GM18868 (cell line): Measurements from ENCODE around the gene CRYBB3.

ENCODE experiments used
- ATAC-seq: cut with Tn5 transposase; IDR thresholded peaks from one replicate; pipeline ENCODE4 v1.9.1; 2021; ENCODE audit warnings: mild to moderate bottlenecking, moderate library complexity; ENCODE audit not compliant: unreplicated experiment

The CRYBB3 gene

GRCh38 chr22:25199731-25200520 is at the start of gene CRYBB3:
Gene CRYBB3, plus strand, starts transcription at chr22:25199858. Its CDS starts 1,539 bp downstream, at chr22:25201397.
- no peak for ATAC-seq

GRCh38 chr22:25153961-25154666 is 45.5 kb upstream of the CRYBB3 start:
- ATAC-seq: no peak

- ATAC-seq: no peak
Observed at GRCh38 chr22:25154667-25154999, 45.0 kb upstream of the CRYBB3 start.

- ATAC-seq: no peak
Observed at GRCh38 chr22:25156736-25157135, 42.9 kb upstream of the CRYBB3 start.

GRCh38 chr22:25159028-25159427 is 40.6 kb upstream of the CRYBB3 start:
- ATAC-seq: no peak

- no peak for ATAC-seq
Observed at GRCh38 chr22:25160120-25160996, 39.3 kb upstream of the CRYBB3 start.

GRCh38 chr22:25161017-25161915 is 38.4 kb upstream of the CRYBB3 start:
- no peak for ATAC-seq

GRCh38 chr22:25161916-25162530 is 37.6 kb upstream of the CRYBB3 start:
- no peak for ATAC-seq

- ATAC-seq: no peak
Observed at GRCh38 chr22:25162561-25162960, 37.1 kb upstream of the CRYBB3 start.

- no peak for ATAC-seq
Observed at GRCh38 chr22:25165785-25166184, 33.9 kb upstream of the CRYBB3 start.

- no peak for ATAC-seq
Observed at GRCh38 chr22:25166266-25167040, 33.2 kb upstream of the CRYBB3 start.

GRCh38 chr22:25167082-25167481 is 32.6 kb upstream of the CRYBB3 start:
- no peak for ATAC-seq

- no peak for ATAC-seq
Observed at GRCh38 chr22:25167834-25168601, 31.6 kb upstream of the CRYBB3 start.

GRCh38 chr22:25169278-25170031 is 30.2 kb upstream of the CRYBB3 start:
- ATAC-seq: no peak

GRCh38 chr22:25170426-25170980 is 29.2 kb upstream of the CRYBB3 start:
- ATAC-seq: no peak

- no peak for ATAC-seq
Observed at GRCh38 chr22:25172153-25172552, 27.5 kb upstream of the CRYBB3 start.

GRCh38 chr22:25174156-25174887 is 25.3 kb upstream of the CRYBB3 start:
- ATAC-seq: no peak
